NCI-H187 treated with DMSO at 0.1 percent for 48 hours (cell line): ENCODE results near the gene SPEM3.
"Not testable (repeated sequence)": the region's sequence is repeated elsewhere in the genome, so short reads cannot be mapped to it uniquely, and the experiment has no call there.

Experiments used
- DNase-seq: peaks from one replicate; lab custom pipeline; 2025; lab: John Stamatoyannopoulos, UW

The SPEM3 gene

GRCh38 chr17:7474767-7475166 lies 46.1 kb downstream of the SPEM3 start:
- DNase-seq, result not testable (repeated sequence)

- no peak for DNase-seq
These were observed 47.2 kb downstream of the SPEM3 start for GRCh38 chr17:7475764-7476422.

GRCh38 chr17:7476494-7476893 lies 47.8 kb downstream of the SPEM3 start:
- no peak for DNase-seq

GRCh38 chr17:7476951-7477350 lies 48.3 kb downstream of the SPEM3 start:
- no peak for DNase-seq

GRCh38 chr17:7477392-7478275 lies 49.0 kb downstream of the SPEM3 start:
- no peak for DNase-seq

GRCh38 chr17:7478276-7479212 lies 49.9 kb downstream of the SPEM3 start:
- DNase-seq, result no peak

- DNase-seq, result no peak
These were observed 50.8 kb downstream of the SPEM3 start, which contains the start of gene ZBTB4 for GRCh38 chr17:7479213-7480088. TSS of gene ZBTB4 (minus strand) at chr17:7479631. CDS start at chr17:7466801, 12,830 bp downstream.

- no peak for DNase-seq
These were observed 51.4 kb downstream of the SPEM3 start for GRCh38 chr17:7480089-7480384.

- DNase-seq, result not testable (repeated sequence)
These were observed 52.6 kb downstream of the SPEM3 start, which contains the start of gene SLC35G6 for GRCh38 chr17:7481275-7481674. TSS of gene SLC35G6 (plus strand) at chr17:7481446. CDS start at chr17:7481517, 71 bp downstream.

- DNase-seq, result not testable (repeated sequence)
These were observed 53.4 kb downstream of the SPEM3 start for GRCh38 chr17:7481842-7482741.
